Upper lobe of right lung (tissue), 1 donor: Measurements from ENCODE around the gene TTBK2. TPM values are rescaled to one million over a fixed set of nuclear protein-coding genes. Genes with fewer than 3 reads are reported as not detected.

ENCODE experiments used
- ATAC-seq: fragments of 200-7000 bp; cut with Tn5 transposase; one replicate; pipeline ENCODE4 v1.9.1; 2020; ENCODE audit warnings: mild to moderate bottlenecking, moderate library complexity
- DNase-seq: peaks from one replicate; pipeline ENCODE4 v3.0.0-alpha.2; 2020
- H3K27ac ChIP-seq: fragments of 200-600 bp; one replicate; pipeline ENCODE4 v1.8.0; 2022
- H3K27me3 ChIP-seq: fragments of 200-600 bp; one replicate; pipeline ENCODE4 v1.8.0; 2022; ENCODE audit warnings: mild to moderate bottlenecking
- H3K36me3 ChIP-seq: fragments of 200-600 bp; one replicate; pipeline ENCODE4 v1.8.0; 2022
- H3K4me1 ChIP-seq: fragments of 200-600 bp; one replicate; pipeline ENCODE4 v1.8.0; 2022
- H3K4me3 ChIP-seq: fragments of 200-600 bp; one replicate; pipeline ENCODE4 v1.8.0; 2022; ENCODE audit warnings: mild to moderate bottlenecking
- H3K9me3 ChIP-seq: fragments of 200-600 bp; one replicate; pipeline ENCODE4 v1.8.0; 2022
- CTCF ChIP-seq: fragments of 200-600 bp; IDR thresholded peaks from one replicate; pipeline ENCODE4 v1.8.0; 2022; ENCODE audit warnings: antibody characterized with exemption
- intact Hi-C: fragments of 100-400 bp; cut with DNase I; formaldehyde crosslinking; loops from one replicate; pipeline ENCODE4 v1.11.0; 2022
- total RNA-seq: library from RNA; stranded (reverse); fragmentation: NEBNext Ultra II Directional; extraction: Animal tissue kit (Norgen Biotek cat#: 25700); gene quantifications from one replicate; pipeline ENCODE4 v1.2.1, GENCODE V29; 2021
- donor health status: DM: no; HTN: yes; CAD: no; lungs with severe emphysema.

Gene TTBK2
- total RNA-seq, 1 donor from 2014 or later = 19.1 TPM

GRCh38 chr15:42760759-42761158 is 159.8 kb downstream of the TTBK2 start:
- Histone ChIP-seq H3K4me1 (no peaks in the 10 kb centered on the region), H3K36me3 (no peaks in the 10 kb centered on the region), H3K27me3 (no peaks in the 10 kb centered on the region), H3K4me3 (no peak overlapping the region), H3K27ac (no peak overlapping the region), H3K9me3 (no peaks in the 10 kb centered on the region)
- intact Hi-C loops = no loop called here
- ATAC-seq (no peak), DNase-seq (no peak)
- no peak for TF ChIP-seq CTCF

GRCh38 chr15:42759093-42759492 is 161.5 kb downstream of the TTBK2 start:
- Histone ChIP-seq H3K36me3 (no peaks in the 10 kb centered on the region), H3K4me3 (no peak overlapping the region), H3K27me3 (no peaks in the 10 kb centered on the region), H3K27ac (no peak overlapping the region), H3K4me1 (no peaks in the 10 kb centered on the region), H3K9me3 (no peaks in the 10 kb centered on the region)
- TF ChIP-seq CTCF = no peak
- no peak for DNase-seq
- peak; percentile 29 for ATAC-seq
- intact Hi-C loops = no loop called here

DNA sequence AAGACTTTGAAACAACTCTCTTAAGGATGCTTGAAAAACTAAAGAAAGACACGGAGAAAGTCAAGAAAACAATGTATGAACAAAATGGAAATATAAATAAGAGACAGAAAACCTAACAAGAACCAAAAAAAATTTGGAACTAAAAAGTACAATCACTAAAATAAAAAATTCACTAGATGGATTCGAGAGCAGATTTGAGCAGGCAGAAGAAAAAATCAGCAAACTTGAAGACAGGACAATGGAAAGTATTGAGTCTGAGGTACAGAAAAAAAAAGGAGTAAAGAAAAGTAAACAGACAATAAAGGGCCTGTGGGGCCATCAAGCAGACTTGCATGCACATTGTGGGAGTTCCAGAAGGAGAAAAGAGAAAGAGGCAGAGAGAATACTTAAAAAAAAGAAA is 170.3 kb downstream of the TTBK2 start:
- Histone ChIP-seq H3K36me3 (peaks cover 14% of the 10 kb centered on the region), H3K27ac (no peak overlapping the region), H3K4me3 (no peak overlapping the region), H3K9me3 (no peaks in the 10 kb centered on the region), H3K27me3 (no peaks in the 10 kb centered on the region), H3K4me1 (no peaks in the 10 kb centered on the region)
- no peak for TF ChIP-seq CTCF
- ATAC-seq (no peak), DNase-seq (no peak)
- intact Hi-C loops = no loop called here

DNA sequence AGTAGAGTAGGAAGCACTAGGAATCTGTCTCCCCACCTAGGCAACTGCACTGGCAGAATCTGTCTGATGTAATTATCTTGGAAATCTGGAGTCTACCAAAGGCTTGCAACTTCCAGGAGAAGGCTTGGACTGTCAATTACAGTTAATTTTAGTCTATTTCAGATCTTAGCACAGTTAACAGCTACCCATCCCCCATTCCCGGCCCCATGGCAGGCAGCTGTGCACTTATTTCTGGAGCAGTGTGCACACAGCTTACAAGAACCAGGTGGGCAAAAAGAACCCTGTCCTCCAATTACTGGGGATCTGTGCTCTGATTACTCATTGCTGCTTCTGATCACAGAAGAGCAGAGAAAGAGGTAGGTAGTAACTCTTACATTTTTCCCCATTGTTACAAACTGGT is 171.3 kb downstream of the TTBK2 start:
- Histone ChIP-seq H3K4me1 (no peaks in the 10 kb centered on the region), H3K9me3 (no peaks in the 10 kb centered on the region), H3K27ac (no peak overlapping the region), H3K4me3 (no peak overlapping the region), H3K36me3 (peaks cover 23% of the 10 kb centered on the region), H3K27me3 (no peaks in the 10 kb centered on the region)
- intact Hi-C loops = no loop called here
- DNase-seq (no peak), ATAC-seq (no peak)
- no peak for TF ChIP-seq CTCF

DNA sequence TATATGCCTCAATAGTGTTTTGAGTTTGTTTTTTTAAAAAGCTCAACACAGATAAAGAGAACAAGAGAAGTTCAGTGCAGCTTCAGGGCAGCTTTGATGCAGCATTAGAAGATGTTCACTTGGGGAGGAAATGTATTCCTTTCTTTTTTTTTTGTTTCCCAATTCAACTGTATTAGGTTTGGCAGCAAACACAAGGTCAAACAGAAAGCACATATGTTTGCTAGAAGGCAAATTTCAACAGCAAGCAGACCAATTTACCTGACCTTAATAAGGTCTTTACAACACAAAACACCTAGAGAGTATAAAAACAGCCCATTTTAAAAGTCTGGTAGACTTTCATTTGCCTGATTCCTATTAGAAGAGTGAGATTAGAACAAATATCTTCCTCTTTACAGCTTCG is 176.4 kb downstream of the TTBK2 start:
- Histone ChIP-seq H3K27ac (no peak overlapping the region), H3K4me3 (no peak overlapping the region), H3K36me3 (peaks cover 16% of the 10 kb centered on the region), H3K4me1 (no peaks in the 10 kb centered on the region), H3K9me3 (no peaks in the 10 kb centered on the region), H3K27me3 (no peaks in the 10 kb centered on the region)
- no peak for DNase-seq
- intact Hi-C loops = no loop called here
- ATAC-seq = no peak
- TF ChIP-seq CTCF = no peak

GRCh38 chr15:42742149-42742548 is 178.4 kb downstream of the TTBK2 start:
- Histone ChIP-seq H3K4me1 (peaks cover 7% of the 10 kb centered on the region), H3K27me3 (no peaks in the 10 kb centered on the region), H3K4me3 (no peak overlapping the region), H3K27ac (no peak overlapping the region), H3K9me3 (no peaks in the 10 kb centered on the region), H3K36me3 (peaks cover 16% of the 10 kb centered on the region)
- DNase-seq (no peak), ATAC-seq (no peak)
- intact Hi-C loops = no loop called here
- no peak for TF ChIP-seq CTCF
